Adrenal gland (tissue), 5 donors: ENCODE results near the gene STX8.

Experiments
- POLR2A ChIP-seq, 2 donors: fragments of 450-650 bp; IDR thresholded peaks; one replicate each; pipeline ENCODE4 v1.6.1; 2017; ENCODE audit warnings: antibody characterized with exemption in 2 of 2, mild to moderate bottlenecking in 2 of 2, moderate library complexity in 1 of 2
- TF ChIP-seq, protein P1 (sequence below), 6 experiments: fragments of 450-650 bp in 4 of 6; fragments of 200-600 bp in 2 of 6; sonication (generic) in 1 of 6; IDR thresholded peaks; 1 replicate in 5 of 6; 2 replicates in 1 of 6; pipeline versions ENCODE4 v1.5.1 to v1.8.0; 2016 to 2021; ENCODE audit warnings: antibody characterized with exemption in 6 of 6, mild to moderate bottlenecking in 2 of 6, moderate library complexity in 1 of 6
- donor health status: DM: no; HTN: no; CAD: no.

DNA sequence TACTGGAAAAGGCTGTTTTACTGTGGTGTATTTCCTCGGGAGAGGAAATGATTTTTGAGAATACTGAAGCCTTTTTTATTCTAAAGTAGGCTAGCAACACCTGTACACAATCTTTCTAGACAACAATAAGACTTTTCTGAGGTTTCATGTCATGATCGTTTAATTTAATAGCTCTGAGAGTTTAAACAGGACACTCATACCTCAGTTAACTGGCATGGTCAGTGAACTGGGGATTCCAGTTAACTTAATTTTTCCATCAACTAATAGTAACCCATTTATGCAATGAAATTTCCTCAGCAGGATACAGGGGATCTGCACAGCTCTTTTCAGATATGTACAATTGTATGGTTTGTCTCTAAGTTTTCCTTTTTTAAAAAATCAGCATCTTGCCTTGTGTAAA lies 291.7 kb downstream of the STX8 start:
- TF ChIP-seq, protein P1, sequence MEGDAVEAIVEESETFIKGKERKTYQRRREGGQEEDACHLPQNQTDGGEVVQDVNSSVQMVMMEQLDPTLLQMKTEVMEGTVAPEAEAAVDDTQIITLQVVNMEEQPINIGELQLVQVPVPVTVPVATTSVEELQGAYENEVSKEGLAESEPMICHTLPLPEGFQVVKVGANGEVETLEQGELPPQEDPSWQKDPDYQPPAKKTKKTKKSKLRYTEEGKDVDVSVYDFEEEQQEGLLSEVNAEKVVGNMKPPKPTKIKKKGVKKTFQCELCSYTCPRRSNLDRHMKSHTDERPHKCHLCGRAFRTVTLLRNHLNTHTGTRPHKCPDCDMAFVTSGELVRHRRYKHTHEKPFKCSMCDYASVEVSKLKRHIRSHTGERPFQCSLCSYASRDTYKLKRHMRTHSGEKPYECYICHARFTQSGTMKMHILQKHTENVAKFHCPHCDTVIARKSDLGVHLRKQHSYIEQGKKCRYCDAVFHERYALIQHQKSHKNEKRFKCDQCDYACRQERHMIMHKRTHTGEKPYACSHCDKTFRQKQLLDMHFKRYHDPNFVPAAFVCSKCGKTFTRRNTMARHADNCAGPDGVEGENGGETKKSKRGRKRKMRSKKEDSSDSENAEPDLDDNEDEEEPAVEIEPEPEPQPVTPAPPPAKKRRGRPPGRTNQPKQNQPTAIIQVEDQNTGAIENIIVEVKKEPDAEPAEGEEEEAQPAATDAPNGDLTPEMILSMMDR (IDR thresholded peaks at IDR 0.05) = no peak
- no peak for TF ChIP-seq POLR2A (IDR thresholded peaks at IDR 0.05)
